K562 (cell line): Measurements from ENCODE around the gene PLXDC2. TPM values are rescaled to one million over a fixed set of nuclear protein-coding genes. Genes with fewer than 3 reads are reported as not detected.

Experiments
- ATAC-seq: fragments of 200-7000 bp; cut with Tn5 transposase; 3 replicates; pipeline ENCODE4 v1.9.1; 2020; ENCODE audit warnings: moderate library complexity
- BruUV-seq: library from RNA; stranded (reverse); fragments of 400-500 nt; replicated peaks from 2 replicates; lab custom pipeline; 2021; lab: Mats Ljungman, UMichigan
- CTCF ChIA-PET: fragments of 300-600 bp; formaldehyde crosslinking; extraction: SDS; loops from one replicate; lab custom pipeline; 2021; ENCODE audit warnings: low intra/inter-chr PET ratio; lab: Yijun Ruan, JAX
- POLR2A ChIA-PET: fragments of 300-600, 350-650 bp; sonication (Branson Sonifier 250); formaldehyde crosslinking; extraction: SDS; loops from one replicate; lab custom pipeline; 2021; ENCODE audit warnings: antibody characterized with exemption, inconsistent platforms; lab: Yijun Ruan, JAX
- DNase-seq, 4 experiments: peaks; one replicate each; pipeline versions ENCODE4 v3.0.0 to v3.0.0-alpha.2; 2011 to 2018; ENCODE audit warnings: low spot score in 3 of 4, mixed read lengths in 3 of 4; ENCODE audit errors: extremely low read depth in 1 of 4
- FAIRE-seq: peaks from 2 replicates; lab custom pipeline; 2011; peaks lifted over from hg19 to GRCh38; lab: Jason Lieb, UNC
- H2AFZ ChIP-seq: 2 replicates; pipeline ENCODE4 v1.6.0; 2011; ENCODE audit warnings: low read depth, low read length, control low read depth, inconsistent platforms
- H3K27ac ChIP-seq: fragments of 200-600 bp; 3 replicates; pipeline ENCODE4 v1.8.0; 2011; ENCODE audit warnings: low read depth, mild to moderate bottlenecking, control low read depth, inconsistent platforms, low read length, moderate library complexity, mixed read lengths; ENCODE audit errors: extremely low read depth
- H3K27me3 ChIP-seq, 2 experiments: fragments of 300-600 bp in 1 of 2; 2 replicates in 1 of 2; 3 replicates in 1 of 2; pipeline versions ENCODE4 v1.6.0 to v1.8.0; 2011; ENCODE audit warnings: inconsistent platforms in 2 of 2, low read length in 2 of 2, mild to moderate bottlenecking in 1 of 2, mixed read lengths in 1 of 2, moderate library complexity in 1 of 2; ENCODE audit not compliant: control insufficient read depth in 2 of 2, insufficient read depth in 2 of 2
- H3K36me3 ChIP-seq: fragments of 300-600 bp; 3 replicates; pipeline ENCODE4 v1.8.0; 2011; ENCODE audit warnings: mild to moderate bottlenecking, low read length, inconsistent platforms; ENCODE audit not compliant: control insufficient read depth, insufficient read depth
- H3K4me1 ChIP-seq, 2 experiments: fragments of 200-600 bp in 1 of 2; replicated peaks in 1 of 2; 2 replicates in 1 of 2; 3 replicates in 1 of 2; pipeline versions ENCODE4 v1.5.1 to v1.8.0; 2011; ENCODE audit warnings: inconsistent platforms in 2 of 2, low read length in 2 of 2, mild to moderate bottlenecking in 1 of 2, mixed read lengths in 1 of 2, moderate library complexity in 1 of 2; ENCODE audit not compliant: control insufficient read depth in 2 of 2, insufficient read depth in 2 of 2
- H3K4me2 ChIP-seq: 2 replicates; pipeline ENCODE4 v1.6.1; 2011; ENCODE audit warnings: low read length, control low read depth, inconsistent platforms, mixed read lengths; ENCODE audit not compliant: insufficient read depth
- H3K4me3 ChIP-seq: fragments of 200-600 bp; sonication (generic), shearing (Covaris generic); 2 replicates; pipeline ENCODE4 v1.5.1; 2016; ENCODE audit warnings: control low read depth, inconsistent platforms
- H3K79me2 ChIP-seq: fragments of 200-600 bp; 3 replicates; pipeline ENCODE4 v1.8.0; 2011; ENCODE audit warnings: low read length, inconsistent platforms; ENCODE audit not compliant: control insufficient read depth, insufficient read depth
- H3K9ac ChIP-seq, 2 experiments: 2 replicates each; pipeline versions ENCODE4 v1.6.0 to v1.6.1; 2011; ENCODE audit warnings: low read depth in 2 of 2, low read length in 2 of 2, control low read depth in 1 of 2, inconsistent platforms in 1 of 2, mild to moderate bottlenecking in 1 of 2, mixed read lengths in 1 of 2; ENCODE audit not compliant: insufficient read depth in 1 of 2
- H3K9me1 ChIP-seq: one replicate; pipeline ENCODE4 v1.6.0; 2011; ENCODE audit warnings: inconsistent platforms, mild to moderate bottlenecking, low read length, moderate library complexity; ENCODE audit not compliant: control insufficient read depth, insufficient read depth
- H3K9me3 ChIP-seq: replicated peaks from 2 replicates; pipeline ENCODE4 v1.5.1; 2011; ENCODE audit warnings: low read depth, low read length, inconsistent platforms; ENCODE audit not compliant: control insufficient read depth, insufficient read depth
- H4K20me1 ChIP-seq: replicated peaks from 2 replicates; pipeline ENCODE4 v1.6.1; 2011; ENCODE audit warnings: low read length, inconsistent platforms, mixed read lengths; ENCODE audit not compliant: control insufficient read depth, insufficient read depth
- ARID3A ChIP-seq: IDR thresholded peaks from 2 replicates; pipeline ENCODE4 v1.6.1; 2012; ENCODE audit warnings: low read depth, low read length, improper control_type of control experiment, borderline replicate concordance
- ATF4 ChIP-seq: fragments of 450-650 bp; formaldehyde crosslinking; IDR thresholded peaks from 2 replicates; pipeline ENCODE4 v1.4.0; 2022; ENCODE audit warnings: mild to moderate bottlenecking, moderate library complexity
- EHMT2 ChIP-seq: fragments of 450-650 bp; IDR thresholded peaks from 2 replicates; pipeline ENCODE4 v1.6.1; 2018; ENCODE audit warnings: antibody characterized with exemption
- ELF1 ChIP-seq: fragments of 200-800 bp; sonication (Bioruptor generic); IDR thresholded peaks from 2 replicates; pipeline ENCODE4 v1.6.1; 2016; ENCODE audit warnings: missing genetic modification characterization, missing compliant biosample characterization
- HDAC8 ChIP-seq: fragments of 450-650 bp; IDR thresholded peaks from 2 replicates; pipeline ENCODE4 v1.6.1; 2016; ENCODE audit warnings: mild to moderate bottlenecking, missing genetic modification characterization, moderate library complexity, missing compliant biosample characterization
- HIVEP1 ChIP-seq: fragments of 250-450 bp; sonication (Bioruptor Pico); IDR thresholded peaks from 2 replicates; pipeline ENCODE4 v1.4.0; 2020; ENCODE audit warnings: mild to moderate bottlenecking
- RBBP5 ChIP-seq: fragments of 200-600 bp; sonication (generic); IDR thresholded peaks from 2 replicates; pipeline ENCODE4 v1.6.1; 2012; ENCODE audit warnings: borderline replicate concordance, mild to moderate bottlenecking, low read length, control low read depth, inconsistent platforms; ENCODE audit not compliant: insufficient read depth, poor library complexity, severe bottlenecking
- SMAD4 ChIP-seq: fragments of 250-450 bp; sonication (Bioruptor Pico); conservative IDR thresholded peaks from 2 replicates; pipeline ENCODE4 v1.8.0; 2021; ENCODE audit warnings: inconsistent platforms, mild to moderate bottlenecking, moderate library complexity
- TRIM28 ChIP-seq: fragments of 450-650 bp; IDR thresholded peaks from 2 replicates; pipeline ENCODE4 v1.6.1; 2017
- ZBTB17 ChIP-seq: fragments of 450-650 bp; formaldehyde crosslinking; IDR thresholded peaks from 2 replicates; pipeline ENCODE4 v1.4.0; 2020; ENCODE audit warnings: mild to moderate bottlenecking
- ZNF197 ChIP-seq: fragments of 200-800 bp; sonication (Bioruptor generic); IDR thresholded peaks from 2 replicates; pipeline ENCODE4 v1.6.1; 2016; ENCODE audit warnings: low read depth, missing genetic modification characterization, missing compliant biosample characterization
- ZNF253 ChIP-seq: fragments of 250-450 bp; sonication (Bioruptor Pico); conservative IDR thresholded peaks from 2 replicates; pipeline ENCODE4 v1.6.1; 2021; ENCODE audit warnings: mild to moderate bottlenecking
- ZNF263 ChIP-seq: sonication (generic); formaldehyde crosslinking; IDR thresholded peaks from 2 replicates; pipeline ENCODE4 v1.8.0; 2022; ENCODE audit warnings: mild to moderate bottlenecking, missing genetic modification reagents, borderline replicate concordance
- ZNF512 ChIP-seq: IDR thresholded peaks from 2 replicates; pipeline ENCODE4 v1.6.1; 2016; ENCODE audit warnings: missing genetic modification characterization, missing compliant biosample characterization
- ZNF584 ChIP-seq: fragments of 200-800 bp; sonication (Bioruptor generic); IDR thresholded peaks from 2 replicates; pipeline ENCODE4 v1.6.1; 2016; ENCODE audit warnings: low read depth, mild to moderate bottlenecking, missing genetic modification characterization, missing compliant biosample characterization
- ZNF699 ChIP-seq: fragments of 250-450 bp; sonication (Bioruptor Pico); IDR thresholded peaks from 2 replicates; pipeline ENCODE4 v1.8.0; 2021; ENCODE audit warnings: mild to moderate bottlenecking, moderate library complexity; ENCODE audit not compliant: insufficient replicate concordance
- WGBS: fragments of 100-300 bp; shearing (Covaris generic); methylation state at CpG from one replicate; pipeline ENCODE4 v1.1.6; 2016; ENCODE audit warnings: low coverage, mixed read lengths; ENCODE audit not compliant: insufficient coverage; ENCODE audit errors: missing lambda C conversion rate; 5-methylcytosine and 5-hydroxymethylcytosine counted together
- in situ Hi-C: fragments of 300-500 bp; cut with MboI; formaldehyde crosslinking; loops from 4 replicates; pipeline ENCODE4 v1.15.0; 2018; ENCODE audit warnings: inconsistent platforms, mixed read lengths
- intact Hi-C: fragments of 100-400 bp; cut with micrococcal nuclease; formaldehyde crosslinking; loops from 2 replicates; pipeline ENCODE4 v1.14.2; 2022
- polyA plus RNA-seq, 8 experiments: library from polyadenylated mRNA; depleted of rRNA in 4 of 8; stranded (reverse) in 5 of 8; unstranded in 3 of 8; fragments of >200 nt; fragmentation: Nextera tagmentation in 2 of 8; fragmentation: Illumina TruSeq in 1 of 8; extraction: Ambion mirVana in 2 of 8; extraction: Trizol in 1 of 8; gene quantifications; 2 replicates each; pipeline versions ENCODE4 v1.2.1 to v1.2.3, GENCODE V29; 2011 to 2014; ENCODE audit warnings: inconsistent platforms in 1 of 8, missing spikeins in 1 of 8
- total RNA-seq, 7 experiments: library from RNA; depleted of rRNA in 6 of 7; stranded (reverse); fragments of >200 nt in 6 of 7; fragmentation: Illumina TruSeq in 2 of 7; extraction: Trizol in 2 of 7; gene quantifications; 2 replicates each; pipeline versions ENCODE4 v1.2.1 to v1.2.3, GENCODE V29; 2011 to 2021; ENCODE audit warnings: low replicate concordance in 1 of 7

The PLXDC2 gene
- total and polyA plus RNA-seq, 9 of the 15 experiments (the other 6 are each of a cell fraction or from before 2014, with no cell fraction given): 0.01 to 0.33 (median 0.10) TPM; not detected in 3

- 0% methylated on average over 4 of the region's 4 CpGs for WGBS
- FAIRE-seq (no peak), DNase-seq (no peak), ATAC-seq (no peak)
- TF ChIP-seq SMAD4 (CRISPR knock-in tag) (no peak), ELF1 (tag) (no peak), TRIM28 (no peak), HIVEP1 (no peak), ZBTB17 (CRISPR knock-in tag) (no peak), ZNF263 (CRISPR knock-in tag) (no peak), ZNF699 (CRISPR knock-in tag) (no peak), ZNF197 (no peak), RBBP5 (no peak), ATF4 (CRISPR knock-in tag) (no peak), ARID3A (no peak), ZNF512 (tag) (no peak), EHMT2 (no peak), ZNF584 (CRISPR knock-in tag) (no peak), HDAC8 (no peak), ZNF253 (CRISPR knock-in tag) (no peak)
- Histone ChIP-seq H3K9me3 (no peaks in the 10 kb centered on the region), H3K4me1 (no peaks in the 10 kb centered on the region), H3K27ac (no peak overlapping the region), H3K9ac (no peak overlapping the region), H3K4me3 (no peak overlapping the region), H3K9me1 (no peaks in the 10 kb centered on the region), H3K4me2 (no peak overlapping the region), H3K79me2 (no peaks in the 10 kb centered on the region), H2AFZ (no peak overlapping the region), H3K36me3 (no peaks in the 10 kb centered on the region), H3K27me3 (no peaks in the 10 kb centered on the region), H4K20me1 (no peaks in the 10 kb centered on the region)
- intact Hi-C loops: no loop called here
- ChIA-PET CTCF (no interaction called here), POLR2A (no interaction called here)
- no TSS peak for BruUV-seq
- in situ Hi-C loops: no loop called here
These were observed 217.2 kb downstream of the PLXDC2 start for GRCh38 chr10:20033476-20033875.
